ENCODE data around the gene PTPN3. TPM values are rescaled to one million over a fixed set of nuclear protein-coding genes. Genes with fewer than 3 reads are reported as not detected.

Gene PTPN3
- total and polyA plus RNA-seq, 9 of the 15 experiments (the other 6 are each of a cell fraction or from before 2014, with no cell fraction given): 0.02 TPM; not detected in 8

- TF ChIP-seq ZNF407 (IDR thresholded peaks at IDR 0.05; ENCODE audit: low read depth): no peak
- TF ChIP-seq CBX1 (IDR thresholded peaks at IDR 0.05; ENCODE audit: low read depth): no peak
- no peak for TF ChIP-seq NEUROD1 (IDR thresholded peaks at IDR 0.05; ENCODE audit: borderline replicate concordance, low read depth, low read length, partially characterized antibody)
- TF ChIP-seq RHOXF2B (CRISPR knock-in tag; conservative IDR thresholded peaks at IDR 0.05): no peak
- TF ChIP-seq POLR2AphosphoS5 (IDR thresholded peaks at IDR 0.05; ENCODE audit: control insufficient read depth, insufficient read depth, low read depth, low read length): no peak
- no peak for TF ChIP-seq ZNF79 (CRISPR knock-in tag; IDR thresholded peaks at IDR 0.05; ENCODE audit: low read depth)
- no peak for TF ChIP-seq SMARCA4 (IDR thresholded peaks at IDR 0.05)
- TF ChIP-seq ZBTB34 (CRISPR knock-in tag; IDR thresholded peaks at IDR 0.05): no peak
- no peak for TF ChIP-seq ZBTB11 (CRISPR knock-in tag; IDR thresholded peaks at IDR 0.05)
- no peak for TF ChIP-seq TFAM (CRISPR knock-in tag; conservative IDR thresholded peaks at IDR 0.05)
Measured at GRCh38 chr9:109387856-109388255, 110.3 kb downstream of the PTPN3 start (continued).
